IPS-18a (cell line): ENCODE results near the gene ATP6V1G2.
A peak's percentile ranks its signal among the peaks of the same experiment; 100 is the strongest.
"Not testable (repeated sequence)": the region's sequence is repeated elsewhere in the genome, so short reads cannot be mapped to it uniquely, and the experiment has no call there.

Experiments used
- H3K27ac ChIP-seq: one replicate; pipeline ENCODE4 v1.5.1; 2013; ENCODE audit warnings: low read length
- H3K27me3 ChIP-seq: one replicate; pipeline ENCODE4 v1.6.1; 2013; ENCODE audit warnings: mild to moderate bottlenecking, low read length; ENCODE audit not compliant: control insufficient read depth, insufficient read depth
- H3K36me3 ChIP-seq: one replicate; pipeline ENCODE4 v1.6.1; 2013; ENCODE audit warnings: low read depth, low read length; ENCODE audit not compliant: control insufficient read depth
- H3K4me1 ChIP-seq: one replicate; pipeline ENCODE4 v1.6.1; 2013; ENCODE audit warnings: low read depth, low read length; ENCODE audit not compliant: control insufficient read depth
- H3K4me3 ChIP-seq: one replicate; pipeline ENCODE4 v1.5.1; 2013; ENCODE audit warnings: low read length
- H3K9ac ChIP-seq: one replicate; pipeline ENCODE4 v1.6.1; 2013; ENCODE audit warnings: mild to moderate bottlenecking, low read length, moderate library complexity
- H3K9me3 ChIP-seq: one replicate; pipeline ENCODE4 v1.6.1; 2013; ENCODE audit warnings: low read depth, low read length; ENCODE audit not compliant: control insufficient read depth

The ATP6V1G2 gene

GRCh38 chr6:31546339-31546957, at the start of gene ATP6V1G2:
Gene ATP6V1G2, minus strand, starts transcription at chr6:31546608. Its CDS starts 49 bp downstream, at chr6:31546559.
- Histone ChIP-seq H3K36me3 (peaks cover 18% of the 10 kb centered on the region), H3K9ac (peak within 1 kb of the TSS; percentile 79), H3K4me1 (peaks cover 8% of the 10 kb centered on the region), H3K4me3 (peak within 1 kb of the TSS; percentile 87), H3K27ac (peak within 1 kb of the TSS; percentile 70), H3K9me3 (no peaks in the 10 kb centered on the region), H3K27me3 (no peaks in the 10 kb centered on the region)

- no peaks in the 10 kb centered on the region for H3K36me3 ChIP-seq
- H3K9ac ChIP-seq, result no peak overlapping the region
- no peak overlapping the region for H3K4me3 ChIP-seq
- no peaks in the 10 kb centered on the region for H3K27me3 ChIP-seq
- no peaks in the 10 kb centered on the region for H3K9me3 ChIP-seq
- no peak overlapping the region for H3K27ac ChIP-seq
- no peaks in the 10 kb centered on the region for H3K4me1 ChIP-seq
These were observed 46.0 kb upstream of the ATP6V1G2 start for GRCh38 chr6:31592396-31592771.

- not testable (repeated sequence) for H3K27me3 ChIP-seq, H3K4me1 ChIP-seq, H3K9ac ChIP-seq, H3K4me3 ChIP-seq, H3K27ac ChIP-seq, H3K36me3 ChIP-seq, H3K9me3 ChIP-seq
These were observed 44.3 kb upstream of the ATP6V1G2 start for GRCh38 chr6:31590691-31591090.

GRCh38 chr6:31588871-31589650, 42.7 kb upstream of the ATP6V1G2 start:
- H3K4me1 ChIP-seq, result no peaks in the 10 kb centered on the region
- H3K27me3 ChIP-seq, result no peaks in the 10 kb centered on the region
- no peak overlapping the region for H3K4me3 ChIP-seq
- no peak overlapping the region for H3K27ac ChIP-seq
- H3K9me3 ChIP-seq, result no peaks in the 10 kb centered on the region
- no peak overlapping the region for H3K9ac ChIP-seq
- no peaks in the 10 kb centered on the region for H3K36me3 ChIP-seq

GRCh38 chr6:31587791-31588777, 41.7 kb upstream of the ATP6V1G2 start:
- no peaks in the 10 kb centered on the region for H3K27me3 ChIP-seq
- H3K4me1 ChIP-seq, result no peaks in the 10 kb centered on the region
- H3K36me3 ChIP-seq, result no peaks in the 10 kb centered on the region
- H3K9ac ChIP-seq, result no peak overlapping the region
- no peak overlapping the region for H3K27ac ChIP-seq
- no peak overlapping the region for H3K4me3 ChIP-seq
- H3K9me3 ChIP-seq, result no peaks in the 10 kb centered on the region

GRCh38 chr6:31586599-31587281, 40.3 kb upstream of the ATP6V1G2 start:
- Histone ChIP-seq H3K9me3 (no peaks in the 10 kb centered on the region), H3K27ac (no peak overlapping the region), H3K4me1 (peaks cover 8% of the 10 kb centered on the region), H3K9ac (no peak overlapping the region), H3K36me3 (no peaks in the 10 kb centered on the region), H3K27me3 (peaks cover 5% of the 10 kb centered on the region), H3K4me3 (no peak overlapping the region)

- Histone ChIP-seq H3K36me3 (no peaks in the 10 kb centered on the region), H3K27ac (no peak within 1 kb of the TSS), H3K9ac (no peak within 1 kb of the TSS), H3K9me3 (no peaks in the 10 kb centered on the region), H3K4me1 (peaks cover 8% of the 10 kb centered on the region), H3K27me3 (peaks cover 11% of the 10 kb centered on the region), H3K4me3 (no peak within 1 kb of the TSS)
These were observed 39.6 kb upstream of the ATP6V1G2 start, which contains the start of gene LST1 for GRCh38 chr6:31586008-31586407. Gene LST1, plus strand, starts transcription at chr6:31586277. Its CDS starts 1,023 bp downstream, at chr6:31587300.

- Histone ChIP-seq H3K9me3 (no peaks in the 10 kb centered on the region), H3K4me1 (peaks cover 10% of the 10 kb centered on the region), H3K27ac (no peak overlapping the region), H3K9ac (no peak overlapping the region), H3K27me3 (peaks cover 14% of the 10 kb centered on the region), H3K36me3 (no peaks in the 10 kb centered on the region), H3K4me3 (no peak overlapping the region)
These were observed 39.1 kb upstream of the ATP6V1G2 start for GRCh38 chr6:31585491-31585890.

- peak within 1 kb of the TSS; percentile 73 for H3K9ac ChIP-seq
- no peaks in the 10 kb centered on the region for H3K9me3 ChIP-seq
- H3K4me1 ChIP-seq, result peaks cover 14% of the 10 kb centered on the region
- H3K27ac ChIP-seq, result no peak within 1 kb of the TSS
- peaks cover 23% of the 10 kb centered on the region for H3K27me3 ChIP-seq
- H3K36me3 ChIP-seq, result no peaks in the 10 kb centered on the region
- H3K4me3 ChIP-seq, result peak within 1 kb of the TSS; percentile 91
These were observed 35.8 kb upstream of the ATP6V1G2 start, which contains the start of gene LTB for GRCh38 chr6:31582230-31582643. Gene LTB, minus strand, starts transcription at chr6:31582424. Its CDS starts 7 bp downstream, at chr6:31582417.

GRCh38 chr6:31581434-31582229, 35.2 kb upstream of the ATP6V1G2 start:
- H3K36me3 ChIP-seq, result no peaks in the 10 kb centered on the region
- peaks cover 24% of the 10 kb centered on the region for H3K27me3 ChIP-seq
- H3K9ac ChIP-seq, result peak overlapping the region; percentile 73
- H3K4me1 ChIP-seq, result peaks cover 14% of the 10 kb centered on the region
- no peak overlapping the region for H3K27ac ChIP-seq
- H3K9me3 ChIP-seq, result no peaks in the 10 kb centered on the region
- H3K4me3 ChIP-seq, result peak overlapping the region; percentile 91
